Stimulated activated CD4-positive, alpha-beta T cell treated with anti-CD3 and anti-CD28 coated beads, Interleukin-12 subunit alpha, Interleukin-12 subunit beta, amount 100 ng/mL, for 24 hours (primary cell): ENCODE results near the gene ARIH1.
"Not testable (repeated sequence)": the region's sequence is repeated elsewhere in the genome, so short reads cannot be mapped to it uniquely, and the experiment has no call there.

ENCODE experiments used
- DNase-seq, 2 experiments: peaks; one replicate each; pipeline ENCODE4 v3.0.0-alpha.2; 2020; ENCODE audit warnings: low read depth in 2 of 2

Gene ARIH1, protein sequence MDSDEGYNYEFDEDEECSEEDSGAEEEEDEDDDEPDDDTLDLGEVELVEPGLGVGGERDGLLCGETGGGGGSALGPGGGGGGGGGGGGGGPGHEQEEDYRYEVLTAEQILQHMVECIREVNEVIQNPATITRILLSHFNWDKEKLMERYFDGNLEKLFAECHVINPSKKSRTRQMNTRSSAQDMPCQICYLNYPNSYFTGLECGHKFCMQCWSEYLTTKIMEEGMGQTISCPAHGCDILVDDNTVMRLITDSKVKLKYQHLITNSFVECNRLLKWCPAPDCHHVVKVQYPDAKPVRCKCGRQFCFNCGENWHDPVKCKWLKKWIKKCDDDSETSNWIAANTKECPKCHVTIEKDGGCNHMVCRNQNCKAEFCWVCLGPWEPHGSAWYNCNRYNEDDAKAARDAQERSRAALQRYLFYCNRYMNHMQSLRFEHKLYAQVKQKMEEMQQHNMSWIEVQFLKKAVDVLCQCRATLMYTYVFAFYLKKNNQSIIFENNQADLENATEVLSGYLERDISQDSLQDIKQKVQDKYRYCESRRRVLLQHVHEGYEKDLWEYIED

GRCh38 chr15:72473614-72474465 lies at the start of gene ARIH1:
TSS of gene ARIH1 (plus strand) at chr15:72474330. CDS start at chr15:72474640, 310 bp downstream.
- peak; percentile 92 to 94 for DNase-seq

GRCh38 chr15:72426753-72427152 lies 47.4 kb upstream of the ARIH1 start:
- DNase-seq, result no peak

GRCh38 chr15:72437650-72438316 lies 36.3 kb upstream of the ARIH1 start:
- DNase-seq, result no peak

DNA sequence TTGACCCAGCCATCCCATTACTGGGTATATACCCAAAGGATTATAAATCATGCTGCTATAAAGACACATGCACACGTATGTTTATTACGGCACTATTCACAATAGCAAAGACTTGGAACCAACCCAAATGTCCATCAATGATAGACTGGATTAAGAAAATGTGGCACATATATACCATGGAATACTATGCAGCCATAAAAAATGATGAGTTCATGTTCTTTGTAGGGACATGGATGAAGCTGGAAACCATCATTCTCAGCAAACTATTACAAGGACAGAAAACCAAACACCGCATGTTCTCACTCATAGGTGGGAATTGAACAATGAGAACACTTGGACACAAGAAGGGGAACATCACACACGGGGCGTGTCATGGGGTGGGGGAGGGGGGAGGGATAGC lies 31.3 kb upstream of the ARIH1 start:
- not testable (repeated sequence) for DNase-seq

DNA sequence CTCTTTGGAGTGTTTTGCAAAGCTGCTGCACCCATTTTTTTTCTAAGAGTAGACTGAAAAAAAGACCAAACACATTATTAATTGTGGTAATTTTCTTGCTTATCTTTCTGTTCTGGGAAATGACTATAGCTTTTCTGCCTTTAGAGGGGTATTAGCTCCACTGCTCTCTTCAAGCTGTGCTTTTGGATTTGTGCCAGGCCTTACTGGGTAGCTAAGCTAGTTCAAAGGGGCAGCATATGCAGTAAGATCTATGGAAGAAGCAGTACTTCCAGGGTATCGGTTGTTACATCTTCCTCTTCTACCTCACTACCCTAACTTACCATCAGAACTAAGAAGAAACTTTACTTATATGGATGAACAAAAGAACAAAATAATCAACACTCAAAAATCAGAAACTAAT lies 28.7 kb upstream of the ARIH1 start:
- DNase-seq, result no peak

DNA sequence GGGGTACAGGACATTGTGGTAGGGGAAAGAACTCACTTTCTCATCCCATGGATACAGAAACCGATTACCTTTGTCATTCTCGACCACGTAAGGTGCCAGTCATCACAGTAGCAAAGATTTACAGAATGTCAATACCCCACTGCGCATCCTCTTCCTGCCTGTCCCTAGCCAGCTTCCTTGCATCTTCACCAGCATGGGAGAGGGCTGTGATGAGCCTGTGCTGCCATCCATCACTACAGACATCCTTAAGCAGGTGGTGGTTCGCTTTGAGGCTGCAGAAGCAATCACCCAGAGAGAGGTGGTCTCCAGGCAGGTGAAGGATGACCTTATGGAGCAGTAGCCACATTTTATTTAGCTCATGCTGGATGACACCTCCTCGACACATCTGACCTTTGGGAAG lies 23.3 kb upstream of the ARIH1 start:
- DNase-seq, result no peak

- DNase-seq, result no peak
Observed at GRCh38 chr15:72451224-72451623, 22.9 kb upstream of the ARIH1 start.

GRCh38 chr15:72456684-72457083 lies 17.4 kb upstream of the ARIH1 start:
- DNase-seq, result no peak

DNA sequence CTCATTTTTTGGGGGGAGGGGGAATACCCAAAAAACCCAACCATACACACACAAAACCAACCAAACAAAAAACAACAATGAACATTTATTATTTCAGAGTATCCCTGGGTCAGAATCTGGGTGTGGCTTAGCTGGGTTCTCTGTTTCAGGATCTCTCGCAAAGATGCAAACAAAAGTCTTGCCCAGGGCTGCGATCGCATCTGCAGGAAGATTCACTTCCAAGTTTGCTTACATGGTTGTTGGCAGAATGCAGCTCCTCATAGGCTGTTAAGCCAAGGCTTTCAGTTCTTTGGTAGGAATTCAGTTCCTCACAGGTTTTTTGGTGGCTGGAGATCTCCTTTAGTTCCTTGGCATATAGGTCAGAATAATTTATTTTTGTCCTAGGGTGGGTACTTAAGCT lies 13.7 kb upstream of the ARIH1 start:
- DNase-seq, result no peak

GRCh38 chr15:72463702-72464101 lies 10.4 kb upstream of the ARIH1 start:
- DNase-seq, result no peak

GRCh38 chr15:72464251-72464650 lies 9.9 kb upstream of the ARIH1 start:
- DNase-seq, result no peak

DNA sequence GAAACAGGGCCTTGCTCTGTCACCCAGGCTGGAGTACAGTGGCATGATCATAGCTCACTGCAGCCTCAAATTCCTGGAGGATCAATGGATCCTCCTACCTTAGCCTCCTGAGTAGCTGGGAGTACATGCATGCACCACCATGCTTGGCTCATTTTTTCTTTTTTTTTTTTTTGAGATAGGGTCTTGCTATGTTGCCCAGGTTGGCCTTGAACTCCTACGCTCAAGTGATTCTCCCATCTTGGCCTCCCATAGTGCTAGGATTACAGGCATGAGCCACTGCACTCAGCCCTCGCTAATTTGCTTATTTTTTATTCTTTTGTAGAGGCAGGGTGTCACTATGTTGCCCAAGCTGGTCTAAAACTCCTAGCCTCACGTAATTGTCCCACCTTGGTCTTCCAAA lies 6.0 kb upstream of the ARIH1 start:
- DNase-seq, result no peak

- DNase-seq, result no peak
Observed at GRCh38 chr15:72472992-72473610, 1.0 kb upstream of the ARIH1 start.

GRCh38 chr15:72474466-72474911 lies 359 bp downstream of the ARIH1 start:
- DNase-seq, result peak in 1 of 2 experiments; percentile 20

GRCh38 chr15:72474912-72475628 lies 940 bp downstream of the ARIH1 start:
- DNase-seq, result peak; percentile 65

DNA sequence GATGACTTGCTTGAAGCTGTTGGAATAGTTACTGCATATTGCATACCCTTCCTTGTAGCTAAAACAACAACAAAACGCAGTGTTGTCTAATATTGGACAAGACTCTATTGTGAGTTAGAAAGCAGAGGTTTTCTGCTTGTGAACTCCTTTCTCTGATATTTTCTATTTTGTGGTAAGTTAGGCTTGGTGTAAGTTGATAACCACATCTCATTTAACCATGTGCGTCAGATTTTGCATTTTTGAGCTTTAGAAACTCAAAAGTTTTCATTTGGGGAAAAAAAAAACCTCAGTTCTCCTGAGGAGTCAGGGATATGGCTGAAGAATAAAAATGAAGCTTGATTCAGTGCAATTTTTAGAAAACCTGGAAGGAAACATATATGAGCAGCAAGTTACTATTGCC lies 1.5 kb downstream of the ARIH1 start:
- no peak for DNase-seq

DNA sequence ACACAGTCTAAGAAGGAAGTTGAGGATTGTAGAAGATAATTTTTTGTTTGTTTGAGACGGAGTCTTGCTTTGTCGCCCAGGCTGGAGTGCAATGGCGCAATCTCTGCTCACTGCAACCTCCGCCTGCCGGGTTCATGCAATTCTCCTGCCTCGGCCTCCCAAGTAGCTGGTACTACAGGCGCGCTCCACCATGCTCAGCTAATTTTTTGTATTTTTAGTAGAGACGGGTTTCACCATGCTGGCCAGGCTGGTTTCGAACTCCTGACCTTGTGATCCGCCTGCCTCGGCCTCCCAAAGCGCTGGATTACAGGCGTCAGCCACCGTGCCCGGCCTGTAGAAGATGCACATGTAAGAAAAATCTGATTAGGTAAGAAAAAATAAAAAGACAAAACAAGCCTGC lies 2.2 kb downstream of the ARIH1 start:
- DNase-seq, result not testable (repeated sequence)

DNA sequence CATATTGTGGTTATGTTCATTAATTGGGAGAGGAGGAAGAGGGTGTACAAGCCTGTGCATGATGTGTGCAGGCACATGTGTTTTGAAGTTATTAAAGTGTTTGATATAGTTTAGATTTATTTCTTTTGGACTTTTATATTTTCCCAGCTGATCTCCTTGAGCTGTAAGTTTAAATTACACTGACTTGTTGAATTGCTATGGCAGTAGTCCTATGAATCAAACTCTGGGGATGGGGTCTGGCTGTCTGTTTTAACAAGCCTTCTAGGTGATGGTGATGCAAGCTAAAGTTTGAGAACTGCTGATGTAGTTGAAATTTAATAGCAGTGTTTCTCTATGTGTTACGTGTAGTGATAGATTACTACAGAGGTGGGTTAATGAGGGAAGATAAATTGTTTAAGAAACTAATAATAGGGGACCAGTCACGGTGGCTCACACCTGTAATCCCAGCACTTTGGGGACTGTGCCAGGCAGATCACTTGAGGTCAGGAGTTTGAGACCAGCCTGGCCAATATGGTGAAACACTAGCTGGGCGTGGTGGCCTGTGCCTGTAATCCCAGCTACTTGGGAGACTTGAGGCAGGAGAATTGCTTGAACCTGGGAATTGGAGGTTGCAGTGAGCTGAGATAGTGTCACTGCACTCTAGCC lies 7.0 kb downstream of the ARIH1 start:
- no peak for DNase-seq

DNA sequence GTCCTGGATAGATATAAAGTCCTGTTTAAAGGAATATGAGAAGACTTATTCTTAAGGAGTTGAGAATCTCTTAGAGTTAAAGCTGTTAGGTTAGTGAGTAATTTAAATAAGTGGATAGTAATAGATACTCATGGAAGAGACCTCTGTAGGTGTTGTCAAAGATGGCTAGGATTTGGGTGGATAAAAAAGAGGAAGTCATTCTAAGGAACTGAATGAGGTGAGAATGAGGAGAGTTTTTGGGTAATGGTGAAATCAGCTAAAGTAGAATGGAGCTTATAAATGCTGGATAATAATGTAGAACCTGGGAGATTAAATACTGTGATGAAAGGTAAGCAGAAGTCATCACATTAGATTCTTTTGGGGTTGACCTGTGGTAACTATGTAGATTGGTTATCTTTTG lies 8.1 kb downstream of the ARIH1 start:
- DNase-seq, result no peak

GRCh38 chr15:72483279-72483678 lies 9.1 kb downstream of the ARIH1 start:
- no peak for DNase-seq
